NCI-H1092 treated with DMSO at 0.1 percent for 48 hours (cell line): ENCODE data around the gene IVL.

Experiments
- DNase-seq: peaks from one replicate; lab custom pipeline; 2025; lab: John Stamatoyannopoulos, UW

IVL gene

DNA sequence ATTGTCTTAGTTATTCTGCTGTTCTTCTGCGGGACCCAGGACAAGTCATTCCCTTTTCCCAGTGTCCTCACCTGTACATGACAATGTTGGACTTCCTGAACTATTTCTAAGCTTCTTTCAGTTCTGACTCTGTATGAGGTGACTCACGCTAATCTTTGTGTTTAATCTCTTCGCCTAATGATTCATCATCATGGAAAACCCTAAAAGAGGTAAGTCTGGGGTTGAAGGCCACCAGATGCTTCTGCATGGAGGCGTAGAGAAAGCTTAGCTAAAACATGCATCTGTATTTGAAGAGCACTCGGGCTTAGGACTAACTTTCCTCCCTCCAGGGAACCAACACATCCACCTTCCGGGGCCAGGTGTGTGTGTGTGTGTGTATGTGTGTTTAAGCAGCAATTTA is 46.1 kb downstream of the IVL start:
- DNase-seq = no peak

DNA sequence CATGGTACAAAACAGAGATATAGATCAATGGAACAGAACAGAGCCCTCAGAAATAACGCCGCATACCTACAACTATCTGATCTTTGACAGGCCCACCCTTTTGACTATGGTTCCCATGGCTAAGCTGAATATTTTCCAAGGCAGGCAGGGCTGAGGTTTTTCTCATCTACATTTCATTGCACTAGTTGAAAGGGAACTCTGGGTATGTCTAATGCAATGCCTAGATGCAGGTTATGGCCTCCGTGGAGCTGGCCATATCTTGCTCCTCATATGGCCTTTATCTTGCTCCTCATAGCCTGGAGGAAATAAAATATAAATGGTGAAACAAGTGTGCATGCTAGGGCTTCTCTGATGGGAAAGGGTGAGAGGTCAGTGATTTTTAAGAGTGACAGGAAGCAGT is 49.2 kb downstream of the IVL start:
- no peak for DNase-seq

DNA sequence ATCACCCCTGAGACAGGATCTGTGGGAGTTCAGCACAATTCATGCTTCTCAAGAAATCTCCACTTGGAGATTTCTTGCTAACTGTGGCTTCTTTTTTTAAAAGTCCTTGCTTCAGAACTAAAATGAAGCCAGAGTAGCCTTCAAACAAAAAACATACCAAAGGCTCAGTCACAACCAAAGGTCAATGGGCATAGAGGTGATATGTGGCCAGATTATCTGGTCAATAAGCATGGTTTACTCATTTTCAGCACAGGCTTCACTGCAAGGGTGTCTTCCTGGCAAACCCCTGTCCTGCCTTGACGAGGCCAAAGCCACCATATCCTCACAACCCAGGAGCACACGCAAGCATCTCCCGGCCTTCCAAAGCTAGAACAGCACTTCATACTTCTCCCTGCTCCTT is 50.9 kb downstream of the IVL start:
- no peak for DNase-seq

DNA sequence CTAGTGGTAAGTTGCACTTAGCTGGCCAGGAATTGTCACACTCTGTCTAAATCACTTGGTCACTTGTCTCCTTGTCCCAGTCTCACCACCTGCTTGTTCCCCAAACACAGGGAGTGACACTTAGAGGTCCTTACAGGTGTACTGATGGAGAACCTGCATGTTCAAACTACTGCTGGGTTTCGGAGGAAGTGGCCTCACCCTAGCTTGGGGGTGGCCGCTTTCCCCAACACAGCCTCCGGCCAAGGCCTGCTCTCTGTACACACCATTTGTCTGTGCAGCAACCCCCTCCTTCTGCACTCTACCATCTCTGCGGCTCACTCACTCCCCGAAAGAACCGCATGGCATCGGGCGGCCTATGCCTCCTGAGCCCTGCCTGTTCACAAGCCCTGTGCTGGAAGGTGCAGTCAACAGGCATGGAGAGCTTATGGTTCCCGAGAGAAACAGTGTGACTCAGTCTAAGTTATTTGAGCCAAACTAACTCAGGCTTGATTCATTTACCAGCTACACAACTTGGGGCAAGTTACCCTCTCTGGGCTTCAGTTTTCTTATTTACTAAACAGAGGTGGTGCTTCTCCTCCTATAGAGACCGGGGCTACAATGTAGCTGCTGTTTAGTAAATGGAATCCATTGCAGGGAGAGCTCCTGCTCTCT is 51.6 kb downstream of the IVL start:
- DNase-seq = no peak

DNA sequence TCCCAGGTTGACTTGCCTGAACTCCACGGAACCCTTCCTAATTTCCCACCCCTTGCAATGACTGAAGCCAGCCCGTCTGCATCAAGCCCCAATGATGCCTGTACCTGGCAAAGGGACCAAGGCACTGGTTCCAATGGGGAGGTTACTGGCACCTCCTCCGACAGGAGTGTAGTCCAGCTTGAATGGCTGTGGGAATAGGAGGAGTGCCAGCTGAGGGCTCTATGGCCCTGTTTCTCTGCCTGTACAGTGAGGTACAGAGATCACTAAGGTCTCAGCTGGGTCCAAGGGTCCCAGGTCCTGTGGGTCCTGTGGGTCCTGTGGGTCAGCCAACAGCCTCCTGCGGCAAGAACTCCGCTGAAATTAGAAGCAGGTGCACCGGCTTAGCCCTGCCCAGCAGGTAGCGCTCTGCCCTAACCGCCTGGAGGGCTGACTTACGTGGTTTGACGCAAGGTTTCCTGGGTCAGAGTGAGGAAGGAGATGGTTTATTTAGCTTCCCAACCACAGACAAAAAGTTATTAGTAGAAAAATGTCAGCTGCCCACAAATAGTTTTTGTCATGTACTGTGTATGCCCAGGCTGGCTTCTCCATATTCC is 52.2 kb downstream of the IVL start:
- no peak for DNase-seq
